Muscle of leg (tissue), 11 donors: ENCODE results near the gene TMEM145. TPM values are rescaled to one million over a fixed set of nuclear protein-coding genes. Genes with fewer than 3 reads are reported as not detected.
A peak's percentile ranks its signal among the peaks of the same experiment; 100 is the strongest.

Experiments
- DNase-seq: peaks from one replicate; pipeline ENCODE4 v3.0.0; 2013
- H3K27ac ChIP-seq: one replicate; pipeline ENCODE4 v1.5.1; 2013; ENCODE audit warnings: mild to moderate bottlenecking, low read length, control low read depth
- H3K27me3 ChIP-seq: one replicate; pipeline ENCODE4 v1.6.1; 2013; ENCODE audit warnings: low read length; ENCODE audit not compliant: control insufficient read depth, insufficient read depth
- H3K36me3 ChIP-seq: one replicate; pipeline ENCODE4 v1.6.1; 2013; ENCODE audit warnings: low read length; ENCODE audit not compliant: control insufficient read depth, insufficient read depth
- H3K4me1 ChIP-seq: one replicate; pipeline ENCODE4 v1.6.1; 2013; ENCODE audit warnings: low read length; ENCODE audit not compliant: control insufficient read depth, insufficient read depth
- H3K4me3 ChIP-seq: one replicate; pipeline ENCODE4 v1.5.1; 2013; ENCODE audit warnings: low read length, control low read depth
- H3K9me3 ChIP-seq: replicated peaks from 2 replicates; pipeline ENCODE4 v1.6.1; 2013; ENCODE audit warnings: low read depth, low read length; ENCODE audit not compliant: control insufficient read depth
- WGBS: methylation state at CpG from one replicate; pipeline ENCODE4 v1.1.5; 2013; ENCODE audit warnings: missing lambda C conversion rate; ENCODE audit not compliant: insufficient coverage; 5-methylcytosine and 5-hydroxymethylcytosine counted together
- polyA plus RNA-seq, 8 donors: library from polyadenylated mRNA; unstranded; fragments of 120-200 nt; gene quantifications; one replicate each; pipeline versions ENCODE4 v1.2.1 to v1.2.3, GENCODE V29; 2013; ENCODE audit warnings: inconsistent platforms in 1 of 8, low replicate concordance in 1 of 8; ENCODE audit not compliant: insufficient read length in 8 of 8, insufficient read depth in 1 of 8
- total RNA-seq: library from RNA; stranded (reverse); fragments of 120-200 nt; gene quantifications from one replicate; pipeline ENCODE4 v1.2.4, GENCODE V29; 2013

TMEM145 gene
- total and polyA plus RNA-seq, 9 donors, result 0.04 to 0.56 (median 0.32) TPM

GRCh38 chr19:42288881-42289555 is 24.1 kb upstream of the TMEM145 start:
- Histone ChIP-seq H3K27me3 (no peaks in the 10 kb centered on the region), H3K9me3 (no peaks in the 10 kb centered on the region), H3K4me1 (peaks cover 23% of the 10 kb centered on the region), H3K27ac (no peak overlapping the region), H3K4me3 (no peak overlapping the region), H3K36me3 (peaks cover 75% of the 10 kb centered on the region)
- peak; percentile 6 for DNase-seq
- 86% methylated on average over 17 of the region's 22 CpGs for WGBS

GRCh38 chr19:42289556-42290041 is 23.5 kb upstream of the TMEM145 start:
- Histone ChIP-seq H3K4me3 (no peak overlapping the region), H3K9me3 (no peaks in the 10 kb centered on the region), H3K36me3 (peaks cover 80% of the 10 kb centered on the region), H3K27me3 (no peaks in the 10 kb centered on the region), H3K27ac (no peak overlapping the region), H3K4me1 (peaks cover 23% of the 10 kb centered on the region)
- 50% methylated on average over 1 of the region's 8 CpGs for WGBS
- DNase-seq, result no peak

GRCh38 chr19:42290136-42290522 is 23.0 kb upstream of the TMEM145 start:
- Histone ChIP-seq H3K4me3 (no peak overlapping the region), H3K9me3 (no peaks in the 10 kb centered on the region), H3K4me1 (peaks cover 17% of the 10 kb centered on the region), H3K27me3 (no peaks in the 10 kb centered on the region), H3K36me3 (peaks cover 85% of the 10 kb centered on the region), H3K27ac (no peak overlapping the region)
- DNase-seq, result no peak
- WGBS, result 65% methylated on average over 12 of the region's 13 CpGs

GRCh38 chr19:42290523-42291434 is 22.3 kb upstream of the TMEM145 start:
- WGBS, result 85% methylated on average over 29 of the region's 31 CpGs
- H3K27me3 ChIP-seq, result no peaks in the 10 kb centered on the region
- H3K36me3 ChIP-seq, result peaks cover 90% of the 10 kb centered on the region
- DNase-seq, result no peak
- H3K4me3 ChIP-seq, result no peak overlapping the region
- peaks cover 11% of the 10 kb centered on the region for H3K4me1 ChIP-seq
- H3K9me3 ChIP-seq, result no peaks in the 10 kb centered on the region
- no peak overlapping the region for H3K27ac ChIP-seq

GRCh38 chr19:42291435-42291810 is 21.7 kb upstream of the TMEM145 start:
- H3K27me3 ChIP-seq, result no peaks in the 10 kb centered on the region
- DNase-seq, result no peak
- no peaks in the 10 kb centered on the region for H3K9me3 ChIP-seq
- no peak overlapping the region for H3K27ac ChIP-seq
- no peak overlapping the region for H3K4me3 ChIP-seq
- H3K36me3 ChIP-seq, result peaks cover 93% of the 10 kb centered on the region
- 46% methylated on average over 8 of the region's 9 CpGs for WGBS
- H3K4me1 ChIP-seq, result peaks cover 8% of the 10 kb centered on the region

- DNase-seq, result no peak
- no peaks in the 10 kb centered on the region for H3K27me3 ChIP-seq
- no peaks in the 10 kb centered on the region for H3K9me3 ChIP-seq
- H3K4me3 ChIP-seq, result no peak overlapping the region
- H3K27ac ChIP-seq, result no peak overlapping the region
- peaks cover 91% of the 10 kb centered on the region for H3K36me3 ChIP-seq
- 88% methylated on average over 23 of the region's 27 CpGs for WGBS
- H3K4me1 ChIP-seq, result peaks cover 2% of the 10 kb centered on the region
Observed at GRCh38 chr19:42292042-42292960, 20.8 kb upstream of the TMEM145 start.

- 74% methylated on average over 13 of the region's 14 CpGs for WGBS
- no peaks in the 10 kb centered on the region for H3K9me3 ChIP-seq
Observed at GRCh38 chr19:42292963-42293362, 20.1 kb upstream of the TMEM145 start.

GRCh38 chr19:42293540-42293939 is 19.6 kb upstream of the TMEM145 start:
- Histone ChIP-seq H3K9me3 (no peaks in the 10 kb centered on the region), H3K27me3 (no peaks in the 10 kb centered on the region), H3K27ac (no peak overlapping the region), H3K4me1 (peaks cover 2% of the 10 kb centered on the region), H3K4me3 (no peak overlapping the region), H3K36me3 (peaks cover 78% of the 10 kb centered on the region)
- DNase-seq, result no peak
- 72% methylated on average over 16 of the region's 17 CpGs for WGBS

More at GRCh38 chr19:42292963-42293362, 20.1 kb upstream of the TMEM145 start:
- Histone ChIP-seq H3K27me3 (no peaks in the 10 kb centered on the region), H3K36me3 (peaks cover 84% of the 10 kb centered on the region), H3K4me1 (peaks cover 2% of the 10 kb centered on the region), H3K27ac (no peak overlapping the region), H3K4me3 (no peak overlapping the region)
- no peak for DNase-seq

GRCh38 chr19:42293948-42294347 is 19.2 kb upstream of the TMEM145 start:
- no peaks in the 10 kb centered on the region for H3K27me3 ChIP-seq
- DNase-seq, result no peak
- peaks cover 2% of the 10 kb centered on the region for H3K4me1 ChIP-seq
- H3K27ac ChIP-seq, result no peak overlapping the region
- peaks cover 74% of the 10 kb centered on the region for H3K36me3 ChIP-seq
- 89% methylated on average over 13 of the region's 15 CpGs for WGBS
- H3K9me3 ChIP-seq, result no peaks in the 10 kb centered on the region
- no peak overlapping the region for H3K4me3 ChIP-seq
